B cell (primary cell): ENCODE measurements around the gene FRYL. TPM values are rescaled to one million over a fixed set of nuclear protein-coding genes. Genes with fewer than 3 reads are reported as not detected.

Experiments
- ATAC-seq: fragments of 200-7000 bp; cut with Tn5 transposase; one replicate; pipeline ENCODE4 v1.10.0; 2021; ENCODE audit warnings: low read depth, mild to moderate bottlenecking, moderate number of reproducible peaks, moderate library complexity
- CTCF ChIA-PET: fragments of 350-600 bp; sonication (Branson Sonifier 250); formaldehyde crosslinking; loops from one replicate; lab custom pipeline; 2021; ENCODE audit warnings: antibody characterized with exemption, inconsistent platforms; lab: Charles Lee
- POLR2A ChIA-PET: fragments of 350-600 bp; sonication (Branson Sonifier 250); formaldehyde crosslinking; loops from one replicate; lab custom pipeline; 2021; ENCODE audit warnings: antibody characterized with exemption; lab: Charles Lee
- DNase-seq: peaks from one replicate; pipeline ENCODE4 v3.0.0; 2013
- H2AFZ ChIP-seq: 2 replicates; pipeline ENCODE4 v1.6.1; 2012; ENCODE audit warnings: mild to moderate bottlenecking, low read depth, low read length; ENCODE audit not compliant: insufficient read depth, poor library complexity, severe bottlenecking
- H3K27ac ChIP-seq, 2 donors: 1 replicate in 1 of 2; 2 replicates in 1 of 2; pipeline ENCODE4 v1.5.1; 2012 to 2013; ENCODE audit warnings: low read length in 2 of 2, mild to moderate bottlenecking in 2 of 2, moderate library complexity in 1 of 2
- H3K27me3 ChIP-seq, 4 experiments: fragments of 200-600 bp in 1 of 4; sonication (generic) in 1 of 4; replicated peaks in 1 of 4; 1 replicate in 2 of 4; 2 replicates in 2 of 4; pipeline versions ENCODE4 v1.6.1 to v1.7.0; 2013 to 2016; ENCODE audit warnings: low read length in 3 of 4, mild to moderate bottlenecking in 2 of 4, mixed read lengths in 1 of 4, moderate library complexity in 1 of 4; ENCODE audit not compliant: insufficient read depth in 4 of 4, control insufficient read depth in 3 of 4; ENCODE audit errors: control extremely low read depth in 1 of 4
- H3K36me3 ChIP-seq, 2 experiments: replicated peaks in 1 of 2; 1 replicate in 1 of 2; 2 replicates in 1 of 2; pipeline versions ENCODE4 v1.6.1 to v1.7.1; 2013; ENCODE audit warnings: low read length in 1 of 2; ENCODE audit not compliant: insufficient read depth in 2 of 2, control insufficient read depth in 1 of 2; ENCODE audit errors: control extremely low read depth in 1 of 2, extremely low read depth in 1 of 2
- H3K4me1 ChIP-seq, 2 donors: fragments of 200-600 bp in 1 of 2; sonication (generic) in 1 of 2; 1 replicate in 1 of 2; 2 replicates in 1 of 2; pipeline versions ENCODE4 v1.5.1 to v1.6.1; 2013 to 2017; ENCODE audit warnings: low read length in 2 of 2; ENCODE audit not compliant: control insufficient read depth in 2 of 2, insufficient read depth in 2 of 2
- H3K4me2 ChIP-seq: replicated peaks from 2 replicates; pipeline ENCODE3; 2012; ENCODE audit warnings: mild to moderate bottlenecking, low read depth, low read length; ENCODE audit not compliant: poor library complexity, severe bottlenecking
- H3K4me3 ChIP-seq, 5 experiments: fragments of 200-600 bp in 1 of 5; sonication (generic) in 1 of 5; 1 replicate in 3 of 5; 2 replicates in 2 of 5; pipeline versions ENCODE4 v1.5.1 to v1.7.0; 2011 to 2016; ENCODE audit warnings: low read length in 4 of 5, mild to moderate bottlenecking in 4 of 5, low read depth in 2 of 5, control low read depth in 1 of 5, moderate library complexity in 1 of 5; ENCODE audit not compliant: insufficient read depth in 1 of 5; ENCODE audit errors: control extremely low read depth in 1 of 5, extremely low read depth in 1 of 5
- H3K79me2 ChIP-seq: fragments of 200-600 bp; sonication (generic); one replicate; pipeline ENCODE4 v1.6.0; 2016; ENCODE audit warnings: low read length; ENCODE audit not compliant: control insufficient read depth, insufficient read depth
- H3K9ac ChIP-seq: fragments of 200-600 bp; sonication (generic); 2 replicates; pipeline ENCODE4 v1.6.1; 2017; ENCODE audit warnings: mild to moderate bottlenecking, low read length, moderate library complexity
- H3K9me3 ChIP-seq, 3 donors: one replicate each; pipeline versions ENCODE4 v1.6.1 to v1.7.1; 2013; ENCODE audit warnings: low read length in 2 of 3; ENCODE audit not compliant: control insufficient read depth in 2 of 3, insufficient read depth in 1 of 3; ENCODE audit errors: control extremely low read depth in 1 of 3
- H4K20me1 ChIP-seq: 2 replicates; pipeline ENCODE4 v1.6.0; 2012; ENCODE audit warnings: mild to moderate bottlenecking, low read length; ENCODE audit not compliant: insufficient read depth, control insufficient read depth, poor library complexity, severe bottlenecking
- H3K27ac Mint-ChIP-seq: one replicate; pipeline ENCODE4 v1.8.0; 2021; ENCODE audit warnings: mixed read lengths
- H3K27me3 Mint-ChIP-seq: one replicate; pipeline ENCODE4 v1.8.0; 2021; ENCODE audit warnings: mixed read lengths
- H3K4me1 Mint-ChIP-seq: one replicate; pipeline ENCODE4 v1.8.0; 2021; ENCODE audit warnings: mixed read lengths
- H3K4me3 Mint-ChIP-seq: one replicate; pipeline ENCODE4 v1.8.0; 2021; ENCODE audit warnings: mixed read lengths
- H3K9me3 Mint-ChIP-seq: one replicate; pipeline ENCODE4 v1.8.0; 2022; ENCODE audit warnings: mixed read lengths; ENCODE audit not compliant: insufficient read depth
- CTCF ChIP-seq: fragments of 200-600 bp; IDR thresholded peaks from one replicate; pipeline ENCODE4 v1.8.0; 2022; ENCODE audit warnings: antibody characterized with exemption, mild to moderate bottlenecking
- EZH2 ChIP-seq: IDR thresholded peaks from 2 replicates; pipeline ENCODE4 v1.6.1; 2012; ENCODE audit warnings: borderline replicate concordance, low read depth, mild to moderate bottlenecking, moderate library complexity, low read length; ENCODE audit not compliant: insufficient read depth, poor library complexity, severe bottlenecking
- WGBS: methylation state at CpG from one replicate; pipeline ENCODE4 v1.1.5; 2013; ENCODE audit warnings: missing lambda C conversion rate; ENCODE audit not compliant: insufficient coverage; 5-methylcytosine and 5-hydroxymethylcytosine counted together
- intact Hi-C: fragments of 100-400 bp; cut with micrococcal nuclease; formaldehyde crosslinking; loops from one replicate; pipeline ENCODE4 v1.10.0; 2022
- polyA plus RNA-seq: library from polyadenylated mRNA; depleted of rRNA; stranded (reverse); fragments of >200 nt; gene quantifications from 2 replicates; pipeline ENCODE4 v1.2.3, GENCODE V29; 2012
- total RNA-seq, 2 donors: library from RNA; stranded (reverse); fragments of 120-200 nt in 1 of 2; gene quantifications; 1 replicate in 1 of 2; 2 replicates in 1 of 2; pipeline versions ENCODE4 v1.2.3 to v1.2.4, GENCODE V29; 2013 to 2022

Gene FRYL
- total and polyA plus RNA-seq, 2 donors (not counting 1 experiment from before 2014, with no cell fraction given): 15.5 to 138 TPM

- Histone ChIP-seq H3K9ac (no peak overlapping the region), H3K27me3 (no peaks in the 10 kb centered on the region), H3K9me3 (no peaks in the 10 kb centered on the region), H3K4me1 (peaks cover 13 to 25% of the 10 kb centered on the region in 2 donors), H3K4me3 (no peak overlapping the region), H3K79me2 (no peaks in the 10 kb centered on the region), H4K20me1 (no peaks in the 10 kb centered on the region), H3K36me3 (no peaks in the 10 kb centered on the region), H2AFZ (no peak overlapping the region), H3K27ac (no peak overlapping the region), H3K4me2 (no peak overlapping the region)
- CTCF ChIA-PET: interaction anchor here (1.9 kb wide), 1 partner anchor 32 kb away, joined by 4 read pairs; the partner anchor contains the start of gene FRYL
- POLR2A ChIA-PET: interaction anchor here (0.6 kb wide), 1 partner anchor 93 kb away, joined by 3 read pairs; no protein-coding TSS in a partner anchor
- DNase-seq (no peak), ATAC-seq (no peak)
- Mint-ChIP-seq H3K9me3 (no peaks in the 10 kb centered on the region), H3K4me3 (no peak overlapping the region), H3K4me1 (peaks cover 29% of the 10 kb centered on the region), H3K27ac (no peak overlapping the region), H3K27me3 (no peaks in the 10 kb centered on the region)
- intact Hi-C loops: no loop called here
- no peak for TF ChIP-seq CTCF
- no peak for TF ChIP-seq EZH2
- WGBS: 40% methylated on average over 2 of the region's 6 CpGs
Measured at GRCh38 chr4:48812866-48813265, 32.8 kb upstream of the FRYL start.

GRCh38 chr4:48804584-48805301 lies 24.7 kb upstream of the FRYL start:
- Histone ChIP-seq H3K9ac (no peak overlapping the region), H4K20me1 (no peaks in the 10 kb centered on the region), H3K27me3 (no peaks in the 10 kb centered on the region), H3K27ac (no peak overlapping the region), H3K4me2 (no peak overlapping the region), H3K79me2 (no peaks in the 10 kb centered on the region), H2AFZ (no peak overlapping the region), H3K4me1 (no peaks in the 10 kb centered on the region), H3K36me3 (no peaks in the 10 kb centered on the region), H3K4me3 (no peak overlapping the region), H3K9me3 (no peaks in the 10 kb centered on the region)
- TF ChIP-seq EZH2: no peak
- ATAC-seq: no peak
- 97% methylated on average over 4 of the region's 8 CpGs for WGBS
- intact Hi-C loops: no loop called here
- H3K9me3 Mint-ChIP-seq: no peaks in the 10 kb centered on the region
- CTCF ChIA-PET: no interaction called here
- H3K4me3 Mint-ChIP-seq: no peak overlapping the region
- DNase-seq: no peak
- no peaks in the 10 kb centered on the region for H3K4me1 Mint-ChIP-seq
- no peaks in the 10 kb centered on the region for H3K27me3 Mint-ChIP-seq
- H3K27ac Mint-ChIP-seq: no peak overlapping the region
- POLR2A ChIA-PET: no interaction called here
